H1 (cell line): ENCODE results near the gene IL1A. TPM values are rescaled to one million over a fixed set of nuclear protein-coding genes. Genes with fewer than 3 reads are reported as not detected.
A peak's percentile ranks its signal among the peaks of the same experiment; 100 is the strongest.

Source experiments
- CTCF ChIA-PET: fragments of 300-600 bp; sonication (Branson Sonifier 250); formaldehyde crosslinking; loops from one replicate; lab custom pipeline; 2021; ENCODE audit not compliant: partially characterized antibody; lab: Charles Lee
- POLR2A ChIA-PET: fragments of 300-600 bp; sonication (Branson Sonifier 250); formaldehyde crosslinking; loops from one replicate; lab custom pipeline; 2021; ENCODE audit warnings: inconsistent platforms; ENCODE audit not compliant: partially characterized antibody; lab: Charles Lee
- DNase-seq, 2 experiments: peaks; one replicate each; pipeline versions ENCODE4 v3.0.0 to v3.0.0-alpha.2; 2010 to 2022; ENCODE audit warnings: low spot score in 2 of 2, low read depth in 1 of 2, mixed read lengths in 1 of 2
- FAIRE-seq: peaks from 2 replicates; lab custom pipeline; 2011; peaks lifted over from hg19 to GRCh38; lab: Jason Lieb, UNC
- H2AFZ ChIP-seq: 2 replicates; pipeline ENCODE4 v1.8.1; 2012; ENCODE audit warnings: low read length, inconsistent platforms
- H2AK5ac ChIP-seq: 2 replicates; pipeline ENCODE4 v1.6.1; 2013; ENCODE audit warnings: low read depth, low read length
- H2BK120ac ChIP-seq: replicated peaks from 2 replicates; pipeline ENCODE3; 2013; ENCODE audit warnings: low read depth, low read length, inconsistent platforms
- H2BK12ac ChIP-seq: 2 replicates; pipeline ENCODE4 v1.6.1; 2013; ENCODE audit warnings: low read depth, low read length
- H2BK15ac ChIP-seq: 2 replicates; pipeline ENCODE4 v1.6.1; 2013; ENCODE audit warnings: low read length
- H2BK20ac ChIP-seq: 2 replicates; pipeline ENCODE4 v1.6.1; 2013; ENCODE audit warnings: low read length
- H2BK5ac ChIP-seq: 2 replicates; pipeline ENCODE4 v1.6.1; 2013; ENCODE audit warnings: low read depth, low read length
- H3K14ac ChIP-seq: 2 replicates; pipeline ENCODE4 v1.6.1; 2013; ENCODE audit warnings: inconsistent platforms; ENCODE audit not compliant: insufficient read length
- H3K18ac ChIP-seq: 2 replicates; pipeline ENCODE4 v1.6.1; 2013; ENCODE audit warnings: low read length; ENCODE audit errors: extremely low read depth
- H3K23ac ChIP-seq: 2 replicates; pipeline ENCODE4 v1.6.1; 2013; ENCODE audit warnings: inconsistent platforms; ENCODE audit not compliant: insufficient read length
- H3K23me2 ChIP-seq: 2 replicates; pipeline ENCODE4 v1.6.1; 2013; ENCODE audit warnings: low read depth, low read length
- H3K27ac ChIP-seq: 2 replicates; pipeline ENCODE4 v1.6.1; 2011; ENCODE audit warnings: low read depth, low read length, inconsistent platforms
- H3K27me3 ChIP-seq, 4 experiments: replicated peaks in 1 of 4; 1 replicate in 1 of 4; 2 replicates in 3 of 4; pipeline versions ENCODE4 v1.6.1 to v1.8.1; 2011 to 2013; ENCODE audit warnings: low read length in 3 of 4, mild to moderate bottlenecking in 3 of 4, inconsistent platforms in 2 of 4, mixed read lengths in 2 of 4, moderate library complexity in 1 of 4; ENCODE audit not compliant: control insufficient read depth in 3 of 4, insufficient read depth in 3 of 4; ENCODE audit errors: extremely low read depth in 1 of 4
- H3K36me3 ChIP-seq, 4 experiments: 2 replicates each; pipeline versions ENCODE4 v1.6.1 to v1.8.1; 2011 to 2013; ENCODE audit warnings: mild to moderate bottlenecking in 4 of 4, low read length in 3 of 4, moderate library complexity in 2 of 4, control low read depth in 1 of 4, inconsistent platforms in 1 of 4; ENCODE audit not compliant: insufficient read depth in 4 of 4, control insufficient read depth in 2 of 4
- H3K4ac ChIP-seq: replicated peaks from 2 replicates; pipeline ENCODE3; 2013; ENCODE audit warnings: low read length, low read depth, mixed read lengths, inconsistent platforms; ENCODE audit not compliant: insufficient read length
- H3K4me1 ChIP-seq, 4 experiments: replicated peaks in 1 of 4; 1 replicate in 1 of 4; 2 replicates in 3 of 4; pipeline versions ENCODE4 v1.6.1 to v1.8.1; 2011 to 2013; ENCODE audit warnings: low read length in 3 of 4, inconsistent platforms in 2 of 4, mixed read lengths in 1 of 4; ENCODE audit not compliant: insufficient read depth in 4 of 4, control insufficient read depth in 3 of 4
- H3K4me2 ChIP-seq, 2 experiments: 2 replicates each; pipeline versions ENCODE4 v1.6.1 to v1.8.1; 2011 to 2013; ENCODE audit warnings: low read depth in 2 of 2, low read length in 2 of 2, control low read depth in 1 of 2, inconsistent platforms in 1 of 2, mild to moderate bottlenecking in 1 of 2; ENCODE audit not compliant: insufficient read depth in 1 of 2
- H3K4me3 ChIP-seq, 4 experiments: fragments of 200-600, 300-600 bp in 1 of 4; sonication (generic), shearing (Covaris generic), sonication (Bioruptor Twin) in 1 of 4; 2 replicates each; pipeline versions ENCODE4 v1.5.1 to v1.8.1; 2011 to 2016; ENCODE audit warnings: low read length in 4 of 4, low read depth in 3 of 4, control low read depth in 2 of 4, inconsistent platforms in 2 of 4, mild to moderate bottlenecking in 2 of 4, mixed read lengths in 1 of 4, moderate library complexity in 1 of 4; ENCODE audit not compliant: insufficient read depth in 2 of 4; ENCODE audit errors: extremely low read depth in 1 of 4
- H3K56ac ChIP-seq: replicated peaks from 2 replicates; pipeline ENCODE3; 2013; ENCODE audit warnings: low read depth, mild to moderate bottlenecking, mixed read lengths, low read length, inconsistent platforms; ENCODE audit not compliant: insufficient read length
- H3K79me1 ChIP-seq: 2 replicates; pipeline ENCODE4 v1.6.1; 2013; ENCODE audit warnings: low read depth, low read length, control low read depth
- H3K79me2 ChIP-seq, 2 experiments: 2 replicates each; pipeline versions ENCODE4 v1.6.1 to v1.8.1; 2012 to 2013; ENCODE audit warnings: low read length in 2 of 2, mild to moderate bottlenecking in 2 of 2, inconsistent platforms in 1 of 2; ENCODE audit not compliant: insufficient read depth in 2 of 2, control insufficient read depth in 1 of 2
- H3K9ac ChIP-seq, 4 experiments: replicated peaks in 1 of 4; 1 replicate in 1 of 4; 2 replicates in 3 of 4; pipeline versions ENCODE4 v1.6.1 to v1.8.1; 2011 to 2013; ENCODE audit warnings: low read depth in 3 of 4, low read length in 3 of 4, control low read depth in 2 of 4, mild to moderate bottlenecking in 2 of 4, moderate library complexity in 2 of 4, inconsistent platforms in 1 of 4; ENCODE audit errors: extremely low read depth in 1 of 4
- H3K9me3 ChIP-seq, 2 experiments: 2 replicates each; pipeline versions ENCODE4 v1.6.1 to v1.8.1; 2012 to 2013; ENCODE audit warnings: mild to moderate bottlenecking in 2 of 2, moderate library complexity in 2 of 2, control low read depth in 1 of 2, inconsistent platforms in 1 of 2, low read depth in 1 of 2, low read length in 1 of 2, mixed read lengths in 1 of 2; ENCODE audit not compliant: insufficient read depth in 2 of 2
- H4K20me1 ChIP-seq, 2 experiments: replicated peaks in 1 of 2; 2 replicates each; pipeline versions ENCODE3 to v1.8.1; 2011 to 2013; ENCODE audit warnings: inconsistent platforms in 2 of 2, low read length in 2 of 2, mild to moderate bottlenecking in 1 of 2; ENCODE audit not compliant: insufficient read depth in 2 of 2, control insufficient read depth in 1 of 2
- H4K5ac ChIP-seq: 2 replicates; pipeline ENCODE4 v1.6.1; 2013; ENCODE audit warnings: low read length, low read depth, mixed read lengths, inconsistent platforms; ENCODE audit not compliant: insufficient read length
- H4K8ac ChIP-seq: 2 replicates; pipeline ENCODE4 v1.8.0; 2013; ENCODE audit warnings: mild to moderate bottlenecking, moderate library complexity, low read length, inconsistent platforms; ENCODE audit not compliant: insufficient read depth; ENCODE audit errors: extremely low read depth
- H4K91ac ChIP-seq: replicated peaks from 2 replicates; pipeline ENCODE3; 2013; ENCODE audit warnings: low read length, mixed read lengths, inconsistent platforms; ENCODE audit not compliant: insufficient read length
- BACH1 ChIP-seq: IDR thresholded peaks from 2 replicates; pipeline ENCODE4 v1.6.1; 2012; ENCODE audit warnings: low read length, improper control_type of control experiment
- CBX8 ChIP-seq: fragments of 300-800, 300-1000 bp; sonication (generic); IDR thresholded peaks from 2 replicates; pipeline ENCODE4 v1.7.1; 2016; ENCODE audit warnings: low read depth, low read length, borderline replicate concordance
- CHD2 ChIP-seq: IDR thresholded peaks from 2 replicates; pipeline ENCODE4 v1.6.1; 2012; ENCODE audit warnings: low read length, improper control_type of control experiment
- CREB1 ChIP-seq: IDR thresholded peaks from 2 replicates; pipeline ENCODE4 v1.6.1; 2012; ENCODE audit warnings: inconsistent platforms
- KDM5A ChIP-seq: fragments of 200-600 bp; IDR thresholded peaks from 2 replicates; pipeline ENCODE4 v1.7.1; 2012; ENCODE audit warnings: mild to moderate bottlenecking, low read length, inconsistent platforms, mixed read lengths
- NRF1 ChIP-seq: IDR thresholded peaks from 2 replicates; pipeline ENCODE4 v1.6.1; 2011; ENCODE audit warnings: mild to moderate bottlenecking, low read depth, low read length, improper control_type of control experiment
- SAP30 ChIP-seq: fragments of 300-600 bp; sonication (generic); IDR thresholded peaks from 2 replicates; pipeline ENCODE4 v1.7.1; 2012; ENCODE audit warnings: low read length, moderate library complexity, mild to moderate bottlenecking, inconsistent platforms; ENCODE audit not compliant: insufficient read depth, insufficient replicate concordance
- SIN3A ChIP-seq, 2 experiments: IDR thresholded peaks in 1 of 2; conservative IDR thresholded peaks in 1 of 2; 2 replicates each; pipeline ENCODE4 v1.6.1; 2011 to 2012; ENCODE audit warnings: low read length in 2 of 2, improper control_type of control experiment in 1 of 2, low read depth in 1 of 2, mild to moderate bottlenecking in 1 of 2
- SP2 ChIP-seq: IDR thresholded peaks from 2 replicates; pipeline ENCODE4 v1.6.1; 2012; ENCODE audit warnings: mild to moderate bottlenecking, low read length, inconsistent platforms
- TAF1 ChIP-seq: IDR thresholded peaks from 2 replicates; pipeline ENCODE4 v1.6.1; 2011; ENCODE audit warnings: mild to moderate bottlenecking, low read depth, low read length
- YY1 ChIP-seq: IDR thresholded peaks from 2 replicates; pipeline ENCODE4 v1.6.1; 2011; ENCODE audit warnings: low read depth, mild to moderate bottlenecking, low read length
- WGBS, 2 experiments: shearing (Covaris generic) in 1 of 2; methylation state at CpG; one replicate each; pipeline versions ENCODE4 v1.1.6 to v1.1.7; 2013 to 2015; ENCODE audit warnings: low lambda C conversion rate in 2 of 2, mixed read lengths in 2 of 2, inconsistent platforms in 1 of 2, low coverage in 1 of 2, missing lambda C conversion rate in 1 of 2; ENCODE audit not compliant: insufficient replicate concordance in 2 of 2, insufficient coverage in 1 of 2, insufficient read length in 1 of 2; ENCODE audit errors: extremely low coverage in 1 of 2, missing lambda C conversion rate in 1 of 2; 5-methylcytosine and 5-hydroxymethylcytosine counted together
- polyA plus RNA-seq, 7 experiments: library from polyadenylated mRNA; depleted of rRNA in 3 of 7; stranded (reverse) in 5 of 7; unstranded in 2 of 7; fragments of >200 nt in 5 of 7; fragments of 200-250 nt in 2 of 7; gene quantifications; 1 replicate in 5 of 7; 2 replicates in 1 of 7; 4 replicates in 1 of 7; pipeline versions ENCODE4 v1.2.1 to v1.2.3, GENCODE V29; 2011 to 2013; ENCODE audit warnings: missing spikeins in 2 of 7, mixed read lengths in 2 of 7
- total RNA-seq: library from RNA; stranded (reverse); fragmentation: NEBNext Ultra II Directional; extraction: Animal tissue kit (Norgen Biotek cat#: 25700); gene quantifications from 2 replicates; pipeline ENCODE4 v1.2.1, GENCODE V29; 2021

Gene IL1A
- total and polyA plus RNA-seq, 2 of the 8 experiments (the other 6 are each of a cell fraction or from before 2014, with no cell fraction given) = 0.32 to 0.74 TPM

GRCh38 chr2:112764071-112765044 lies 19.9 kb downstream of the IL1A start, which contains the start of gene CKAP2L:
TSS of gene CKAP2L (minus strand) at chr2:112764609. CDS start at chr2:112764598, 11 bp downstream.
- H2AFZ ChIP-seq = peak within 1 kb of the TSS; percentile 68
- H3K79me2 ChIP-seq = peaks cover 0 to 8% of the 10 kb centered on the region in 2 experiments; a peak in 1 of 4 replicates
- H3K27ac ChIP-seq = no peak within 1 kb of the TSS
- H3K9me3 ChIP-seq = no peaks in the 10 kb centered on the region
- no peak within 1 kb of the TSS for H2BK20ac ChIP-seq
- peak within 1 kb of the TSS; percentile 71 for H3K56ac ChIP-seq
- 2% methylated on average over 58 of the region's 79 CpGs; no CpG with 5 or more reads in 1 of the 2 experiments for WGBS, 2 experiments
- DNase-seq (peak; percentile 90 to 91), FAIRE-seq (no peak)
- H4K5ac ChIP-seq = no peak within 1 kb of the TSS
- H2BK5ac ChIP-seq = no peak within 1 kb of the TSS; the same call in 1 of the 2 replicates
- no peaks in the 10 kb centered on the region for H3K27me3 ChIP-seq
- no peak within 1 kb of the TSS for H2BK120ac ChIP-seq
- H2BK15ac ChIP-seq = no peak within 1 kb of the TSS
- no peak within 1 kb of the TSS for H3K23ac ChIP-seq
- H4K20me1 ChIP-seq = no peaks in the 10 kb centered on the region
- H3K23me2 ChIP-seq = peaks cover 6% of the 10 kb centered on the region
- peaks cover 4% of the 10 kb centered on the region; the same call in 1 of the 2 replicates for H3K79me1 ChIP-seq
- H2AK5ac ChIP-seq = no peak within 1 kb of the TSS
- no peak within 1 kb of the TSS for H3K14ac ChIP-seq
- no peak within 1 kb of the TSS for H4K91ac ChIP-seq
- ChIA-PET CTCF (interaction anchor here (1.6 to 4.6 kb wide), 4 partner anchors 121 to 178 kb away, joined by 3 to 17 read pairs (median 10); no protein-coding TSS in a partner anchor), POLR2A (interaction anchor here (1.0 kb wide), 1 partner anchor 103 kb away, joined by 3 read pairs; no protein-coding TSS in a partner anchor)
- peak within 1 kb of the TSS; percentile 91 for H4K8ac ChIP-seq
- peaks cover 0 to 8% (median 3%) of the 10 kb centered on the region in 4 experiments; a peak in 3 of 7 replicates for H3K4me1 ChIP-seq
- H3K4ac ChIP-seq = no peak within 1 kb of the TSS
- peak within 1 kb of the TSS; percentile 84 to 98 for H3K4me2 ChIP-seq
- H2BK12ac ChIP-seq = no peak within 1 kb of the TSS
- peak within 1 kb of the TSS in 3 of 4 experiments; percentile 32 to 60 (median 34); a peak in 5 of 7 replicates for H3K9ac ChIP-seq
- peak within 1 kb of the TSS; percentile 76 to 91 (median 86) for H3K4me3 ChIP-seq
- H3K36me3 ChIP-seq = peaks cover 0 to 14% (median 3%) of the 10 kb centered on the region in 4 experiments; a peak in 3 of 8 replicates
- no peak within 1 kb of the TSS; the same call in 1 of the 2 replicates for H3K18ac ChIP-seq
- peak; percentile 60 for TF ChIP-seq CHD2
- peak; percentile 83 for TF ChIP-seq CREB1
- TF ChIP-seq SIN3A (conservative IDR thresholded peaks at IDR 0.05 in 1 of 2, IDR thresholded peaks at IDR 0.05 in 1 of 2; ENCODE audit: low read depth in 1 of 2, low read length in 2 of 2) = peak in 1 of 2 experiments; percentile 94; a peak in 2 of 4 replicates
- no peak for TF ChIP-seq YY1
- TF ChIP-seq SP2 = peak; percentile 55
- no peak for TF ChIP-seq KDM5A
- 0 out of 2 replicates have a peak, but pooled peaks have one; percentile 14 for TF ChIP-seq TAF1
- no peak for TF ChIP-seq NRF1
- TF ChIP-seq CBX8 = no peak
- TF ChIP-seq BACH1 = peak; percentile 37
- TF ChIP-seq SAP30 = peak; percentile 99
